ENCODE measurements around the gene CBARP. TPM values are rescaled to one million over a fixed set of nuclear protein-coding genes. Genes with fewer than 3 reads are reported as not detected.

CBARP gene
- total RNA-seq, 1 donor, result 1.8 TPM

DNA sequence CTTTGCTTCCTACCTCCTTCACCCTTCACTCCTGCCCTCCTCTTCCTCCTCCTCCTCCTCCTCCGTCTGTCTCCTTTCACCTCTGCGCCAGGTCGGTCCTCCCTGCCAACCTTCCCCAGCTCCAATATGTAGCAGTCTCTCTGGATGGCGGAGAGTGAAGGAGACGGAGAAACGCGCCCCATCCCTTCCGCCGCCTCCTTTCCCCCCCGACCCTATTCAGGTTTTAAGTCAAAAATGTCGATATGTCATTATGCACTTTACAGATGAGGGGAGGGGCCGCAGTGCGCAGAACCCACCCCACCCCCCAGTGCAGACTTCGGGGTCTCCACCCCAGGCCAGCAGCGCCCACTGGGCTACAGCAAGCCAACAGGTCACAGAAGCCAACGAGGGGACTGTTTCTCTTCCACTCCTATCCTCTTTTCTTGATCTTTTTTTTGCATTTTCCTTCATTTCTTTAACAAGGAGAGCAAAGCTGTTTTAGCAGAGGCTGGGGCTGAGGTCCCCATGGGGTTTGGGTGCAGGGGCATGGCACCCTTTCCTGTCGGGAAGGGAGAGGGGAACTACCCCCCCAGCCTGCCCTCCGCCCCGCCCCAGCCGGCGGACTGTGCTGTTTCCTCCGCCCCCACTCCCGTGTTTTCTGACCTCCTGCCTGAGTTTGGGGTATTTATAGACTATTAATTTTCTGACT is 19.8 kb upstream of the CBARP start:
- peaks cover 49% of the 10 kb centered on the region for H3K36me3 ChIP-seq (ENCODE audit: insufficient read depth, low read length)
- no peak overlapping the region for H3K4me3 ChIP-seq (ENCODE audit: insufficient read depth, low read length)
- H3K9me3 ChIP-seq (ENCODE audit: low read depth, low read length), result no peaks in the 10 kb centered on the region
- H4K20me1 ChIP-seq (ENCODE audit: insufficient read depth, low read length), result peaks cover 44% of the 10 kb centered on the region
- TF ChIP-seq, protein P1, sequence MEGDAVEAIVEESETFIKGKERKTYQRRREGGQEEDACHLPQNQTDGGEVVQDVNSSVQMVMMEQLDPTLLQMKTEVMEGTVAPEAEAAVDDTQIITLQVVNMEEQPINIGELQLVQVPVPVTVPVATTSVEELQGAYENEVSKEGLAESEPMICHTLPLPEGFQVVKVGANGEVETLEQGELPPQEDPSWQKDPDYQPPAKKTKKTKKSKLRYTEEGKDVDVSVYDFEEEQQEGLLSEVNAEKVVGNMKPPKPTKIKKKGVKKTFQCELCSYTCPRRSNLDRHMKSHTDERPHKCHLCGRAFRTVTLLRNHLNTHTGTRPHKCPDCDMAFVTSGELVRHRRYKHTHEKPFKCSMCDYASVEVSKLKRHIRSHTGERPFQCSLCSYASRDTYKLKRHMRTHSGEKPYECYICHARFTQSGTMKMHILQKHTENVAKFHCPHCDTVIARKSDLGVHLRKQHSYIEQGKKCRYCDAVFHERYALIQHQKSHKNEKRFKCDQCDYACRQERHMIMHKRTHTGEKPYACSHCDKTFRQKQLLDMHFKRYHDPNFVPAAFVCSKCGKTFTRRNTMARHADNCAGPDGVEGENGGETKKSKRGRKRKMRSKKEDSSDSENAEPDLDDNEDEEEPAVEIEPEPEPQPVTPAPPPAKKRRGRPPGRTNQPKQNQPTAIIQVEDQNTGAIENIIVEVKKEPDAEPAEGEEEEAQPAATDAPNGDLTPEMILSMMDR (IDR thresholded peaks at IDR 0.05; ENCODE audit: extremely low read depth, low read depth, low read length), result no peak
- H2AFZ ChIP-seq (ENCODE audit: low read length), result no peak overlapping the region
- peaks cover 48% of the 10 kb centered on the region for H3K79me2 ChIP-seq (ENCODE audit: insufficient read depth, low read length)
- peak overlapping the region; percentile 60 for H3K27ac ChIP-seq (ENCODE audit: low read depth, low read length)
- H3K4me2 ChIP-seq (ENCODE audit: insufficient read depth, low read length), result no peak overlapping the region
- no peaks in the 10 kb centered on the region for H3K27me3 ChIP-seq (ENCODE audit: insufficient read depth, low read length)
- H3K4me1 ChIP-seq (ENCODE audit: insufficient read depth, low read length), result peaks cover 55% of the 10 kb centered on the region
- DNase-seq (ENCODE audit: insufficient read length, low spot score, missing footprints), result no peak

DNA sequence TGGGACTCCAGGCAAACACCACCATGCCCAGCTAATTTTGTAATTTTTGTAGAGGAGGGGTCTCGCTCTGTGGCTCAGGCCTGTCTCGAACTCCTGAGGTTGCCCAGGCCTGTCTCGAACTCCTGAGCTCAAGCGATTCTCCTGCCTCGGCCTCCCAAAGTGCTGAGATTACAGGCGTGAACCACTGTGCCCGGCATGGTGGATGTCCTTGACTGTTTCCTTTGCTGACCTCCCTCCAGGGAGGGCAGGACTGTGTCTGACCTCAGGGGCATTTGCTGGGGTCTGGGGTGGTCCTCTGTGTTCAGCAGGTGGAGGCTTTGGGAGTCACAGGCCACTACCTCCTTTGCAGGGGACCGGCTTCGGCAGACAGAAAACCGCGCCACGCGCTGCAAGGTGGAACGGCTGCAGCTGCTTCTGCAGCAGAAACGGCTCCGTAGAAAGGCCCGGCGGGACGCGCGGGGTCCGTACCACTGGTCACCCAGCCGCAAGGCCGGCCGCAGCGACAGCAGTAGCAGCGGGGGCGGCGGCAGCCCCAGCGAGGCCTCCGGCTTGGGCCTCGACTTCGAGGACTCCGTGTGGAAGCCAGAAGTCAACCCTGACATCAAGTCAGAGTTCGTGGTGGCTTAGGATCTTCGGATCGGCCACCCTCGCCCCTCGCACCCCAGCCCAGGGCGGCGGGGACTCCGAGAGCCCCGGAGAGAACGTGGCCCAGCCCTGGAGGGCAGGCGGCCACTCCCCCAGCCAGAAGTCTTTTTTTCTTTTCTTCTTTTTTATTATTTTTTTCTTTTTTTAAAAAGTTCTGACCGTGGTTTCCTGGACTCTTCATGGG is 19.1 kb upstream of the CBARP start:
- Histone ChIP-seq H3K79me2 (ENCODE audit: insufficient read depth, low read length) (peaks cover 56% of the 10 kb centered on the region), H3K4me2 (ENCODE audit: insufficient read depth, low read length) (no peak overlapping the region), H2AFZ (ENCODE audit: low read length) (no peak overlapping the region), H4K20me1 (ENCODE audit: insufficient read depth, low read length) (peaks cover 45% of the 10 kb centered on the region), H3K27me3 (ENCODE audit: insufficient read depth, low read length) (no peaks in the 10 kb centered on the region), H3K9me3 (ENCODE audit: low read depth, low read length) (no peaks in the 10 kb centered on the region), H3K27ac (ENCODE audit: low read depth, low read length) (peak overlapping the region; percentile 60), H3K4me3 (ENCODE audit: insufficient read depth, low read length) (no peak overlapping the region), H3K4me1 (ENCODE audit: insufficient read depth, low read length) (peaks cover 48% of the 10 kb centered on the region), H3K36me3 (ENCODE audit: insufficient read depth, low read length) (peaks cover 49% of the 10 kb centered on the region)
- DNase-seq (ENCODE audit: insufficient read length, low spot score, missing footprints), result no peak
- TF ChIP-seq, protein P1 (IDR thresholded peaks at IDR 0.05; ENCODE audit: extremely low read depth, low read depth, low read length), result no peak

DNA sequence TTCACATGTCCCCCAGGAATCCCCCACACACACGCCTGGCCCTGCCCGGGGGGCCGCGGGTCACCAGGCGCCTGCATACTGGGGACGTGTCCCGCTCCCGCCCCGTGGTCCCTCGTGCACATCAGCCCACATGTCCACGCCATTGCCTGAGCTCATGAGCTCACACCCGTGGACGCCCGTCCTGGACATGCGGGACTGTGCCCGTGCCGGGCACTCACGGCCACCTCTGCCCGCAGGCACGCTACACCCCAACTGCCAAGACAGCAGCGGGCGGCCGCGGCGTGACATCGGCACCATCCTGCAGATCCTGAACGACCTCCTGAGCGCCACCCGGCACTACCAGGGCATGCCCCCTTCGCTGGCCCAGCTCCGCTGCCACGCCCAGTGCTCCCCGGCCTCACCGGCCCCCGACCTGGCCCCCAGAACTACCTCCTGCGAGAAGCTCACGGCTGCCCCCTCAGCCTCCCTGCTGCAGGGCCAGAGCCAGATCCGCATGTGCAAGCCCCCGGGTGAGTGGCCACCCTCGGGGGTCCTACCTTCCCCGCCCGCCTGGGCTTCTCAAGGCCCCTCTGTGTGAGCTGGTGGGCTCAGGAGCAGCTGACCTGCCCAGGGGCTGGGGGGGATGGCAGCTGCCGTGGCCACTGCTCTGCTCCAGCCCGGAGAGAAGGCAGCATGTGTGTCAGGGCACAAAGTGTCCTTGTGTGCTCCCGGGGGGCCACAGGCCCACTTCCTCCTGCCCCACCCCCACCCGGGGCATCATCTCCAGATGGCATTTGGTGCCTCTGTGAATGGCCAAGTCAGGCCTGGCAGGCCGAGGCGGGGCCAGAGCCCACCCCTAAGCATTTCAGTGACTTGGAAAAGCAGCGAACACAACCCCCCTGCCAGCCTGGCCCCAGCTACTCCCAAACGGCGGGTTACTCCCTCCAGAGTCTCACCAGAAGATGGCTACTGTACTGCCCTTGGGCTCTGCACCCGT is 17.7 kb upstream of the CBARP start:
- no peaks in the 10 kb centered on the region for H3K9me3 ChIP-seq (ENCODE audit: low read depth, low read length)
- peaks cover 38% of the 10 kb centered on the region for H3K4me1 ChIP-seq (ENCODE audit: insufficient read depth, low read length)
- TF ChIP-seq, protein P1 (IDR thresholded peaks at IDR 0.05; ENCODE audit: extremely low read depth, low read depth, low read length), result no peak
- H3K27ac ChIP-seq (ENCODE audit: low read depth, low read length), result peak overlapping the region; percentile 83
- no peak overlapping the region for H2AFZ ChIP-seq (ENCODE audit: low read length)
- H4K20me1 ChIP-seq (ENCODE audit: insufficient read depth, low read length), result peaks cover 54% of the 10 kb centered on the region
- no peaks in the 10 kb centered on the region for H3K27me3 ChIP-seq (ENCODE audit: insufficient read depth, low read length)
- H3K79me2 ChIP-seq (ENCODE audit: insufficient read depth, low read length), result peaks cover 65% of the 10 kb centered on the region
- peak overlapping the region; percentile 32 for H3K4me2 ChIP-seq (ENCODE audit: insufficient read depth, low read length)
- no peak for DNase-seq (ENCODE audit: insufficient read length, low spot score, missing footprints)
- H3K4me3 ChIP-seq (ENCODE audit: insufficient read depth, low read length), result no peak overlapping the region
- H3K36me3 ChIP-seq (ENCODE audit: insufficient read depth, low read length), result peaks cover 57% of the 10 kb centered on the region

Data from osteoblast (primary cell).